HepG2 (cell line): ENCODE measurements around the gene HRH2. TPM values are rescaled to one million over a fixed set of nuclear protein-coding genes. Genes with fewer than 3 reads are reported as not detected.

ENCODE experiments used
- ARNT2 ChIP-seq: sonication (generic); formaldehyde crosslinking; IDR thresholded peaks from 2 replicates; pipeline ENCODE4 v1.8.0; 2022; ENCODE audit warnings: mild to moderate bottlenecking, low read depth, missing genetic modification reagents, moderate library complexity
- ATF1 ChIP-seq: IDR thresholded peaks from 2 replicates; pipeline ENCODE4 v1.6.1; 2016; ENCODE audit warnings: mild to moderate bottlenecking, control low read depth
- ERF ChIP-seq: IDR thresholded peaks from 2 replicates; pipeline ENCODE4 v1.6.1; 2018; ENCODE audit warnings: missing biosample characterization, missing genetic modification reagents
- FOXO1 ChIP-seq: sonication (generic); formaldehyde crosslinking; IDR thresholded peaks from 2 replicates; pipeline ENCODE4 v1.4.0; 2020; ENCODE audit warnings: missing genetic modification reagents
- GABPA ChIP-seq, 2 experiments: IDR thresholded peaks; 2 replicates each; pipeline ENCODE4 v1.6.1; 2011 to 2016; ENCODE audit warnings: low read depth in 2 of 2, low read length in 1 of 2, missing biosample characterization in 1 of 2, missing genetic modification characterization in 1 of 2
- HOXA5 ChIP-seq: sonication (generic); formaldehyde crosslinking; IDR thresholded peaks from 2 replicates; pipeline ENCODE4 v1.4.0; 2020; ENCODE audit warnings: missing genetic modification reagents
- MAFK ChIP-seq, 2 experiments: IDR thresholded peaks in 1 of 2; conservative IDR thresholded peaks in 1 of 2; 2 replicates each; pipeline ENCODE4 v1.6.1; 2011; ENCODE audit warnings: improper control_type of control experiment in 2 of 2, low read length in 2 of 2
- MIER2 ChIP-seq: IDR thresholded peaks from 2 replicates; pipeline ENCODE4 v1.6.1; 2016; ENCODE audit warnings: missing biosample characterization, missing genetic modification reagents
- SMYD3 ChIP-seq: sonication (generic); formaldehyde crosslinking; IDR thresholded peaks from 2 replicates; pipeline ENCODE4 v1.8.1; 2023; ENCODE audit warnings: mild to moderate bottlenecking, missing genetic modification reagents
- XRCC5 ChIP-seq: fragments of 200-400 bp; formaldehyde crosslinking; optimal IDR thresholded peaks from 2 replicates; pipeline ENCODE3; 2017; ENCODE audit warnings: mild to moderate bottlenecking, low read length
- ZNF225 ChIP-seq: sonication (generic); formaldehyde crosslinking; IDR thresholded peaks from 2 replicates; pipeline ENCODE4 v1.4.0; 2020; ENCODE audit warnings: mild to moderate bottlenecking, missing genetic modification reagents
- ZNF274 ChIP-seq: sonication (generic); formaldehyde crosslinking; IDR thresholded peaks from 2 replicates; pipeline ENCODE4 v1.5.1; 2020; ENCODE audit warnings: mild to moderate bottlenecking, missing genetic modification reagents
- ZNF501 ChIP-seq: sonication (generic); formaldehyde crosslinking; IDR thresholded peaks from 2 replicates; pipeline ENCODE4 v1.5.1; 2020; ENCODE audit warnings: mild to moderate bottlenecking, moderate library complexity, missing genetic modification reagents
- ZNF547 ChIP-seq: sonication (generic); formaldehyde crosslinking; IDR thresholded peaks from 2 replicates; pipeline ENCODE4 v1.5.1; 2020; ENCODE audit warnings: mild to moderate bottlenecking, missing genetic modification reagents
- ZNF556 ChIP-seq: sonication (generic); formaldehyde crosslinking; IDR thresholded peaks from 2 replicates; pipeline ENCODE4 v1.4.0; 2020; ENCODE audit warnings: mild to moderate bottlenecking, missing genetic modification reagents, borderline replicate concordance
- ZNF616 ChIP-seq: sonication (generic); formaldehyde crosslinking; IDR thresholded peaks from 2 replicates; pipeline ENCODE4 v1.5.0; 2020; ENCODE audit warnings: low read depth, mild to moderate bottlenecking, missing genetic modification reagents
- ZNF780A ChIP-seq: sonication (generic); formaldehyde crosslinking; IDR thresholded peaks from 2 replicates; pipeline ENCODE4 v1.8.0; 2022; ENCODE audit warnings: mild to moderate bottlenecking, missing genetic modification reagents, moderate library complexity
- ZSCAN22 ChIP-seq: sonication (generic); formaldehyde crosslinking; IDR thresholded peaks from 2 replicates; pipeline ENCODE4 v1.4.0; 2020; ENCODE audit warnings: mild to moderate bottlenecking, missing genetic modification reagents
- ZSCAN30 ChIP-seq: sonication (generic); formaldehyde crosslinking; IDR thresholded peaks from 2 replicates; pipeline ENCODE4 v1.5.0; 2020; ENCODE audit warnings: mild to moderate bottlenecking, missing genetic modification reagents
- polyA plus RNA-seq, 8 experiments: library from polyadenylated mRNA; depleted of rRNA in 3 of 8; stranded (reverse) in 7 of 8; unstranded in 1 of 8; fragments of >200 nt; fragmentation: Illumina TruSeq in 4 of 8; extraction: Trizol in 4 of 8; gene quantifications; 2 replicates each; pipeline versions ENCODE4 v1.2.1 to v1.2.3, GENCODE V29; 2011 to 2016; ENCODE audit warnings: low read depth in 4 of 8, missing spikeins in 1 of 8, mixed read lengths in 1 of 8; ENCODE audit not compliant: insufficient read depth in 1 of 8
- total RNA-seq, 5 experiments: library from RNA; depleted of rRNA; stranded (reverse); fragments of >200 nt; fragmentation: Illumina TruSeq; extraction: Trizol; gene quantifications; 2 replicates each; pipeline ENCODE4 v1.2.3, GENCODE V29; 2016; ENCODE audit warnings: low read depth in 1 of 5
- TF ChIP-seq, protein P1 (sequence below): sonication (generic); formaldehyde crosslinking; IDR thresholded peaks from 2 replicates; pipeline ENCODE4 v1.5.0; 2020; ENCODE audit warnings: missing genetic modification reagents
- TF ChIP-seq, protein P2 (sequence below): sonication (generic); formaldehyde crosslinking; IDR thresholded peaks from 2 replicates; pipeline ENCODE4 v1.4.0; 2020; ENCODE audit warnings: missing genetic modification reagents
- TF ChIP-seq, protein P3 (sequence below): sonication (generic); formaldehyde crosslinking; IDR thresholded peaks from 2 replicates; pipeline ENCODE4 v1.8.0; 2022; ENCODE audit warnings: mild to moderate bottlenecking, missing genetic modification reagents, moderate library complexity
- TF ChIP-seq, protein P4 (sequence below): sonication (generic); formaldehyde crosslinking; IDR thresholded peaks from 2 replicates; pipeline ENCODE4 v1.8.1; 2023; ENCODE audit warnings: mild to moderate bottlenecking, moderate library complexity, missing genetic modification reagents
- TF ChIP-seq, protein P5 (sequence below): sonication (generic); formaldehyde crosslinking; IDR thresholded peaks from 2 replicates; pipeline ENCODE4 v1.8.1; 2023; ENCODE audit warnings: mild to moderate bottlenecking, missing genetic modification reagents, borderline replicate concordance
- TF ChIP-seq, protein P6 (sequence below): IDR thresholded peaks from 2 replicates; pipeline ENCODE4 v1.6.1; 2016; ENCODE audit warnings: low read depth, borderline replicate concordance

HRH2 gene
- total and polyA plus RNA-seq, 2 of the 13 experiments (the other 11 are each of a cell fraction or from before 2014, with no cell fraction given), result not detected

DNA sequence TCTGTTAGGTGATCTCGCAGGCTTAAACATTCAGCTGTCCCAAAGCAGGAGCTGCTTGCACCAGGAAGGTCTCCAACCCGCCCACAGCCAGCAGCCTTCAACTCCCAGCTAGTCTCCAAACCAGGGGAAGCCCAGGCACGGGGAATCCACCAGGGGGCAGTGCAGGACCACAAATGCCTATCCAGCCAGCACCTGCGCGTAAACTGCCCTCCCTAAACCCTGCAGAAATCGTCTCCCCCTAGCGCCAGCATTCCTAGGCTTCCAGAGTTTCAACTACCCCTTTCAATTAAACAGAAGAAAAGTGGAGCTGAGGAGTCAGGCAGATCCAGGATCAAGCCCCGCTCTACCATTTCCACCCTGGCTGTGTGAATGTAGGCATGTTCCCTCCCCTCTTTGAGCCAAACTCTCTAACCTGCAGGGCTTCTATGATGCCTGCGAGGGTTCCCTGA is 72.0 kb downstream of the HRH2 start (continued):
- TF ChIP-seq ZNF780A, result no peak
- peak; percentile 90 for TF ChIP-seq XRCC5
- TF ChIP-seq FOXO1 (CRISPR knock-in tag), result 0 out of 2 replicates have a peak, but pooled peaks have one; percentile 37
- TF ChIP-seq GABPA (IDR thresholded peaks at IDR 0.05; ENCODE audit: low read depth, low read length), result no peak
- no peak for TF ChIP-seq GABPA (CRISPR knock-in tag; IDR thresholded peaks at IDR 0.05; ENCODE audit: low read depth)
- no peak for TF ChIP-seq ZNF616 (CRISPR knock-in tag)
- peak; percentile 89 for TF ChIP-seq MIER2 (CRISPR knock-in tag)
- 0 out of 2 replicates have a peak, but pooled peaks have one; percentile 46 for TF ChIP-seq ZSCAN22
- 0 out of 2 replicates have a peak, but pooled peaks have one; percentile 3 for TF ChIP-seq HOXA5 (CRISPR knock-in tag)
- TF ChIP-seq, protein P1, sequence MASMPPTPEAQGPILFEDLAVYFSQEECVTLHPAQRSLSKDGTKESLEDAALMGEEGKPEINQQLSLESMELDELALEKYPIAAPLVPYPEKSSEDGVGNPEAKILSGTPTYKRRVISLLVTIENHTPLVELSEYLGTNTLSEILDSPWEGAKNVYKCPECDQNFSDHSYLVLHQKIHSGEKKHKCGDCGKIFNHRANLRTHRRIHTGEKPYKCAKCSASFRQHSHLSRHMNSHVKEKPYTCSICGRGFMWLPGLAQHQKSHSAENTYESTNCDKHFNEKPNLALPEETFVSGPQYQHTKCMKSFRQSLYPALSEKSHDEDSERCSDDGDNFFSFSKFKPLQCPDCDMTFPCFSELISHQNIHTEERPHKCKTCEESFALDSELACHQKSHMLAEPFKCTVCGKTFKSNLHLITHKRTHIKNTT (CRISPR knock-in tag), result no peak
- 0 out of 2 replicates have a peak, but pooled peaks have one; percentile 21 for TF ChIP-seq ZNF547 (CRISPR knock-in tag)
- TF ChIP-seq, protein P2, sequence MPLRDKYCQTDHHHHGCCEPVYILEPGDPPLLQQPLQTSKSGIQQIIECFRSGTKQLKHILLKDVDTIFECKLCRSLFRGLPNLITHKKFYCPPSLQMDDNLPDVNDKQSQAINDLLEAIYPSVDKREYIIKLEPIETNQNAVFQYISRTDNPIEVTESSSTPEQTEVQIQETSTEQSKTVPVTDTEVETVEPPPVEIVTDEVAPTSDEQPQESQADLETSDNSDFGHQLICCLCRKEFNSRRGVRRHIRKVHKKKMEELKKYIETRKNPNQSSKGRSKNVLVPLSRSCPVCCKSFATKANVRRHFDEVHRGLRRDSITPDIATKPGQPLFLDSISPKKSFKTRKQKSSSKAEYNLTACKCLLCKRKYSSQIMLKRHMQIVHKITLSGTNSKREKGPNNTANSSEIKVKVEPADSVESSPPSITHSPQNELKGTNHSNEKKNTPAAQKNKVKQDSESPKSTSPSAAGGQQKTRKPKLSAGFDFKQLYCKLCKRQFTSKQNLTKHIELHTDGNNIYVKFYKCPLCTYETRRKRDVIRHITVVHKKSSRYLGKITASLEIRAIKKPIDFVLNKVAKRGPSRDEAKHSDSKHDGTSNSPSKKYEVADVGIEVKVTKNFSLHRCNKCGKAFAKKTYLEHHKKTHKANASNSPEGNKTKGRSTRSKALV (CRISPR knock-in tag), result peak; percentile 63; the same call in 1 of the 2 replicates
- no peak for TF ChIP-seq SMYD3
- no peak for TF ChIP-seq ATF1
- TF ChIP-seq ZNF274 (CRISPR knock-in tag), result peak; percentile 37; the same call in 1 of the 2 replicates
- peak; percentile 47; the same call in 1 of the 2 replicates for TF ChIP-seq ZNF556 (CRISPR knock-in tag)
- TF ChIP-seq, protein P3, sequence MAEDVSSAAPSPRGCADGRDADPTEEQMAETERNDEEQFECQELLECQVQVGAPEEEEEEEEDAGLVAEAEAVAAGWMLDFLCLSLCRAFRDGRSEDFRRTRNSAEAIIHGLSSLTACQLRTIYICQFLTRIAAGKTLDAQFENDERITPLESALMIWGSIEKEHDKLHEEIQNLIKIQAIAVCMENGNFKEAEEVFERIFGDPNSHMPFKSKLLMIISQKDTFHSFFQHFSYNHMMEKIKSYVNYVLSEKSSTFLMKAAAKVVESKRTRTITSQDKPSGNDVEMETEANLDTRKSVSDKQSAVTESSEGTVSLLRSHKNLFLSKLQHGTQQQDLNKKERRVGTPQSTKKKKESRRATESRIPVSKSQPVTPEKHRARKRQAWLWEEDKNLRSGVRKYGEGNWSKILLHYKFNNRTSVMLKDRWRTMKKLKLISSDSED (CRISPR knock-in tag), result no peak
- 0 out of 2 replicates have a peak, but pooled peaks have one; percentile 33 for TF ChIP-seq ZNF225 (CRISPR knock-in tag)
- TF ChIP-seq, protein P4, sequence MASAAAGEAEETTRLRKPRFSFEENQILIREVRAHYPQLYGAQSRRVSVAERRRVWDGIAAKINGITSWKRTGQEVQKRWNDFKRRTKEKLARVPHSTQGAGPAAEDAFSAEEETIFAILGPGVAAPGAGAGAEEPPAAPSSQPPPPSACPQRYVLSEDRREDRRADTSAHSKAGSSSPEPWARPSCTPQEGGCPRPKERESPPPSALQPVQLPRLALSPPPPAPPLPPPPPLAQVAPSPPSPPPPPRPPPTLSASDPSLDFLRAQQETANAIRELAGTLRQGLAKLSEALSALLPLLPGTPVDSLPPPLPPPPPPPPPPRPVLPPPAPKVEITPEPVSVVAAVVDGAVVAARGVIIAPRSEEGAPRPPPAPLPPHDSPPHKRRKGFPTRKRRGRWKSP (CRISPR knock-in tag), result peak; percentile 30; the same call in 1 of the 2 replicates
- peak; percentile 22; the same call in 1 of the 2 replicates for TF ChIP-seq ZNF501 (CRISPR knock-in tag)
- no peak for TF ChIP-seq ARNT2 (CRISPR knock-in tag)
- TF ChIP-seq ZSCAN30 (CRISPR knock-in tag), result no peak
- peak; percentile 41; the same call in 1 of the 2 replicates for TF ChIP-seq ERF (CRISPR knock-in tag)
- TF ChIP-seq MAFK (conservative IDR thresholded peaks at IDR 0.05 in 1 of 2, IDR thresholded peaks at IDR 0.05 in 1 of 2; ENCODE audit: low read length in 2 of 2), result no peak
- TF ChIP-seq, protein P5, sequence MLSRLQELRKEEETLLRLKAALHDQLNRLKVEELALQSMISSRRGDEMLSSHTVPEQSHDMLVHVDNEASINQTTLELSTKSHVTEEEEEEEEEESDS (CRISPR knock-in tag), result 0 out of 2 replicates have a peak, but pooled peaks have one; percentile 26
- TF ChIP-seq, protein P6, sequence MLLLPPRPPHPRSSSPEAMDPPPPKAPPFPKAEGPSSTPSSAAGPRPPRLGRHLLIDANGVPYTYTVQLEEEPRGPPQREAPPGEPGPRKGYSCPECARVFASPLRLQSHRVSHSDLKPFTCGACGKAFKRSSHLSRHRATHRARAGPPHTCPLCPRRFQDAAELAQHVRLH (CRISPR knock-in tag), result peak; percentile 79; the same call in 1 of the 2 replicates
